Central memory CD8-positive, alpha-beta T cell (primary cell): Measurements from ENCODE around the gene B4GALT7.
"Not testable (repeated sequence)": the region's sequence is repeated elsewhere in the genome, so short reads cannot be mapped to it uniquely, and the experiment has no call there.

ENCODE experiments used
- ATAC-seq: fragments of 150-1000 bp; cut with Tn5 transposase; replicated peaks from 2 replicates; pipeline ENCODE4 v1.10.0; 2022; ENCODE audit warnings: mild to moderate bottlenecking, moderate FRiP score, moderate number of reproducible peaks; ENCODE audit not compliant: poor library complexity, severe bottlenecking; ENCODE audit errors: extremely low read depth
- DNase-seq, 2 donors: peaks; one replicate each; pipeline ENCODE4 v3.0.0; 2021; ENCODE audit warnings: low spot score in 2 of 2
- H3K27ac Mint-ChIP-seq: one replicate; pipeline ENCODE4 v1.8.0; 2022; ENCODE audit warnings: low read depth, mild to moderate bottlenecking, moderate library complexity, mixed read lengths
- H3K27me3 Mint-ChIP-seq: one replicate; pipeline ENCODE4 v1.8.0; 2022; ENCODE audit warnings: mixed read lengths
- H3K36me3 Mint-ChIP-seq: one replicate; pipeline ENCODE4 v1.8.0; 2022; ENCODE audit warnings: mild to moderate bottlenecking, moderate library complexity, mixed read lengths; ENCODE audit not compliant: insufficient read depth
- H3K4me1 Mint-ChIP-seq: one replicate; pipeline ENCODE4 v1.8.0; 2022; ENCODE audit warnings: mixed read lengths
- H3K4me3 Mint-ChIP-seq: one replicate; pipeline ENCODE4 v1.8.0; 2022; ENCODE audit warnings: mild to moderate bottlenecking, moderate library complexity, mixed read lengths
- H3K9me3 Mint-ChIP-seq: one replicate; pipeline ENCODE4 v1.8.0; 2022; ENCODE audit warnings: mixed read lengths

B4GALT7 gene

GRCh38 chr5:177607115-177607451 lies 7.2 kb downstream of the B4GALT7 start:
- Mint-ChIP-seq H3K36me3 (peaks cover 7% of the 10 kb centered on the region), H3K27me3 (no peaks in the 10 kb centered on the region), H3K27ac (no peak overlapping the region), H3K9me3 (no peaks in the 10 kb centered on the region), H3K4me3 (no peak overlapping the region), H3K4me1 (peaks cover 26% of the 10 kb centered on the region)
- ATAC-seq (no peak), DNase-seq (no peak)

DNA sequence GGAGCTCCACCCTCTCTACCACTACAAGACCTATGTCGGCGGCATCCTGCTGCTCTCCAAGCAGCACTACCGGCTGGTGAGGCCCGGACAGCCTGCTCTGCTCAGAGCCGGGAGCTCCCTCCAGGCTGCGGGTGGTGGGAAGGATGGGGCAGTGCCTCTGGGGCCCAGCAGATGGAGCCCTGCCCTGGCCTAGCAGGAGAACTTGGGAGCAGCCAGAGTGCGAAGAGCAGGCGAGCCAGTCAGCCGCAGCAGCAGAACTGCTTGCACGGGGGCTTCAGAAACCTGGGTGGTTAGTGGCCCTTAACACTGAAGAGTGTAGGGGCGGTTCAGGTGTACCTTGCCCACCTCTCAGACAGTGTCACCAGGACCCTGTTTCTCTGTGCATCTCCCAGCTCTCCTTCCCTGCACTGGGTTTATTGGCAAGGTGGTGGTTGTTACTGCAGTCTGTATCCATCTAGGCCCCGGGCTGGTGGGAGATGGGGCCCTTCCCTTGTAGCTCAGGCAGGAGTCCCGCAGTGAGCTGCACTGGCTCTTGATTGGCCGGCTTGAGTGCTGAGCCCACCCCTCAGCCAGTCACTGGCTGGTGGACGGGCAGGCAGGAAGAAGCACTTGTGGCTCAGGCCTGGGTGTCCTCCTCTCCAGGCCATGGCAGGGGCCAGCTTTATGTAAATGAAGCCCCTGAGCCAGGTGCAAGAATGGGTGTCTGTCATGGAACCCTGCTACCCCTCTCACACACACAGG lies 7.7 kb downstream of the B4GALT7 start:
- no peaks in the 10 kb centered on the region for H3K27me3 Mint-ChIP-seq
- H3K4me1 Mint-ChIP-seq: peaks cover 21% of the 10 kb centered on the region
- peaks cover 5% of the 10 kb centered on the region for H3K36me3 Mint-ChIP-seq
- H3K4me3 Mint-ChIP-seq: no peak overlapping the region
- ATAC-seq (peak; percentile 58), DNase-seq (peak in 1 of 2 donors; percentile 31)
- no peak overlapping the region for H3K27ac Mint-ChIP-seq
- H3K9me3 Mint-ChIP-seq: no peaks in the 10 kb centered on the region

DNA sequence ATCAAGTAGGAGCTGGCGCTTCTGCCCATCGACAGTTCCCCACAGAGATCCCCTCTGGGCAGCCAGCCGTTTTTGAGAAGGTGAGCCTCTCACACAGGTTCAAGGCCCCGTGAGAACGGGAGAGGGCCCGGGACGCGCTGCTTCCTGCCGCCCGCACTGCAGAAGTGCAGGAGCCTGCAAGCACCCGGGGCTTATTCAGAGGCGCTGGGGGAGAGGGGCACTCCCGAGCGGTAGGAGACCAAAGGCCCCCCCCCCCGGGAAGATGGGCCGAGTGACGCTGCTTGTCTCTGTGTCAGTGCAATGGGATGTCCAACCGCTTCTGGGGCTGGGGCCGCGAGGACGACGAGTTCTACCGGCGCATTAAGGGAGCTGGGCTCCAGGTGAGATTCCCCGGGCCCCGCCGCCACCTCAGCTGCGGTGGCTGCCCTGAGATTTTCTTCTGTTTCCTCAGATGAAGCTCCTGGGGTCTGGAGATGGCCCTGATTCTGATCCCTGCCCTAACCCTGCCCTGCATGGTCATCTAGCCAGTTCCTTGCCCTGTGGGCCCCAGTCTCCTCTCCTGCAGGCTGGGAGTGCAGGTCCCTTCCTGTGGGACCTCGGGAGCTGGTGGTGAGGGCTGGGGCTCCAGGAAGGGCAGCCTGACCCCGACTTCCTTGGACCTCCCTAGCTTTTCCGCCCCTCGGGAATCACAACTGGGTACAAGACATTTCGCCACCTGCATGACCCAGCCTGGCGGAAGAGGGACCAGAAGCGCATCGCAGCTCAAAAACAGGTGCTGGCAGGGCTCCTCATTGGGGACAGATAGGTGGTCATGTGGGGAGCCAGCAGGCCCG lies 8.5 kb downstream of the B4GALT7 start:
- no peak overlapping the region for H3K4me3 Mint-ChIP-seq
- H3K27ac Mint-ChIP-seq: no peak overlapping the region
- ATAC-seq: no peak
- no peaks in the 10 kb centered on the region for H3K27me3 Mint-ChIP-seq
- H3K9me3 Mint-ChIP-seq: no peaks in the 10 kb centered on the region
- peaks cover 5% of the 10 kb centered on the region for H3K36me3 Mint-ChIP-seq
- H3K4me1 Mint-ChIP-seq: peaks cover 15% of the 10 kb centered on the region
- DNase-seq: no peak

GRCh38 chr5:177609076-177610059 lies 9.4 kb downstream of the B4GALT7 start:
- Mint-ChIP-seq H3K36me3 (peaks cover 4% of the 10 kb centered on the region), H3K9me3 (no peaks in the 10 kb centered on the region), H3K4me3 (no peak overlapping the region), H3K4me1 (peaks cover 11% of the 10 kb centered on the region), H3K27ac (no peak overlapping the region), H3K27me3 (no peaks in the 10 kb centered on the region)
- no peak for ATAC-seq
- DNase-seq: no peak

- DNase-seq (no peak), ATAC-seq (no peak)
- Mint-ChIP-seq H3K4me1 (peaks cover 11% of the 10 kb centered on the region), H3K9me3 (no peaks in the 10 kb centered on the region), H3K27me3 (no peaks in the 10 kb centered on the region), H3K4me3 (no peak overlapping the region), H3K36me3 (peaks cover 4% of the 10 kb centered on the region), H3K27ac (no peak overlapping the region)
These were observed 10.3 kb downstream of the B4GALT7 start for GRCh38 chr5:177610131-177610769.

DNA sequence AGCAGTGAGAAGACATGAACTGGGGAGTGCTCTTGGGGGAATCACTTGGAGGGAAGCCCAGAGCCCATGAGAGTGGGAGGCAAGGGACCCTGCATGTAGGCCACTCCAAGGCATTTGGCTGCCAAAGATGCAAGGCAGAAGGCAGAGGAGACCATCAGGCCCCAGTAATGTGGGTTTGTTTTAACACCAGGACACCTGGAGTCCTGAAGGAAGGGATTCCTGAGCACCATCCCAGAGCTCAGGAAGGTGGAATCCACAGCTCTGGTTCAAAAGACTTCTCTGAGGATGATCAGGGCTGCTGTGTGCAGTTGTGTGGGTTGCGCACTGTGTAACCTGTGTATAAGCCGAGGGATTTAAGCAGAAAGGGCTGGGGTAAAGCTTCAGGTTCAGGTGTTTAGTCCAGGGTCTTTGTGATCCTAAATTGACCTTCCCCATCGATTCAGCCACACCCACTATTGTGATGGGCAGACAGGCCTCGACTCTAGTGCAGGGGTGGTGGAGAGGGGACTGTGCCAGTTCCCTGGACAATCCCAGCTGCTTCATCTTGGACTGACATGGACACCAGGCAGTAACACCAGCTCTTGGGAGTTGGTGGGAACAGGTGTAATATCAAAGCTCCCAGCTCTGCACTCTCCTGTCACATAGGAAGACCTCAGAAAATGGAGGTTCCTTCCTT lies 11.0 kb downstream of the B4GALT7 start:
- no peaks in the 10 kb centered on the region for H3K27me3 Mint-ChIP-seq
- peaks cover 10% of the 10 kb centered on the region for H3K4me1 Mint-ChIP-seq
- H3K36me3 Mint-ChIP-seq: peaks cover 4% of the 10 kb centered on the region
- no peak overlapping the region for H3K4me3 Mint-ChIP-seq
- H3K27ac Mint-ChIP-seq: no peak overlapping the region
- H3K9me3 Mint-ChIP-seq: no peaks in the 10 kb centered on the region
- no peak for ATAC-seq
- DNase-seq: no peak

GRCh38 chr5:177611446-177612214 lies 11.7 kb downstream of the B4GALT7 start:
- no peak overlapping the region for H3K27ac Mint-ChIP-seq
- H3K4me1 Mint-ChIP-seq: peaks cover 2% of the 10 kb centered on the region
- DNase-seq (no peak), ATAC-seq (no peak)
- H3K9me3 Mint-ChIP-seq: no peaks in the 10 kb centered on the region
- H3K27me3 Mint-ChIP-seq: no peaks in the 10 kb centered on the region
- H3K36me3 Mint-ChIP-seq: peaks cover 4% of the 10 kb centered on the region
- no peak overlapping the region for H3K4me3 Mint-ChIP-seq

GRCh38 chr5:177612215-177612673 lies 12.3 kb downstream of the B4GALT7 start:
- Mint-ChIP-seq H3K27me3 (no peaks in the 10 kb centered on the region), H3K9me3 (no peaks in the 10 kb centered on the region), H3K4me1 (no peaks in the 10 kb centered on the region), H3K36me3 (peaks cover 4% of the 10 kb centered on the region), H3K27ac (no peak overlapping the region), H3K4me3 (no peak overlapping the region)
- DNase-seq (no peak), ATAC-seq (no peak)

GRCh38 chr5:177620560-177620959 lies 20.6 kb downstream of the B4GALT7 start:
- H3K4me1 Mint-ChIP-seq: no peaks in the 10 kb centered on the region
- no peak overlapping the region for H3K4me3 Mint-ChIP-seq
- no peak for ATAC-seq
- H3K9me3 Mint-ChIP-seq: no peaks in the 10 kb centered on the region
- DNase-seq: no peak
- no peaks in the 10 kb centered on the region for H3K27me3 Mint-ChIP-seq
- H3K36me3 Mint-ChIP-seq: peaks cover 23% of the 10 kb centered on the region
- H3K27ac Mint-ChIP-seq: no peak overlapping the region

DNA sequence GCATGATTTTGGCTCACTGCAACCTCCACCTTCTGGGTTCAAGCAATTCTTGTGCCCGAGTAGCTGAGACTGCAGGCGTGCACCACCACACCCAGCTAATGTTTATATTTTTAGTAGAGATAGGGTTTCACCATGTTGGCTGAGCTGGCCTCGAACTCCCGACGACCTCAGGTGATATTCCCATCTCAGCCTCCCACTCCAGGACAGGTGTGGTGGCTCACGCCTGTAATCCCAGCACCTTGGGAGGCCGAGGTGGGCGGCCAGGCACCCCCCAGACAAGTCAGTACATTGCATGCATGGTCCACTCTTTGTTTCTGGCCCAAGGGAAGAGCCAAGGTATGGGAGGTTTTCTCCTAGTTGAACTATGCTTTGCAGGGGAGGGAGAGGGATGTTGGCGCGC lies 24.2 kb downstream of the B4GALT7 start:
- H3K36me3 Mint-ChIP-seq: peaks cover 23% of the 10 kb centered on the region
- DNase-seq, ATAC-seq, H3K27me3 Mint-ChIP-seq, H3K4me3 Mint-ChIP-seq, H3K9me3 Mint-ChIP-seq, H3K4me1 Mint-ChIP-seq, H3K27ac Mint-ChIP-seq: not testable (repeated sequence)

- Mint-ChIP-seq H3K36me3 (peaks cover 11% of the 10 kb centered on the region), H3K27ac (peak overlapping the region; percentile 41)
- not testable (repeated sequence) for DNase-seq, H3K27me3 Mint-ChIP-seq, H3K4me3 Mint-ChIP-seq, H3K9me3 Mint-ChIP-seq, H3K4me1 Mint-ChIP-seq, ATAC-seq
These were observed 30.3 kb downstream of the B4GALT7 start for GRCh38 chr5:177630186-177630585.
